Dermis blood vessel endothelial cell (primary cell): ENCODE results near the gene SEBOX. TPM values are rescaled to one million over a fixed set of nuclear protein-coding genes. Genes with fewer than 3 reads are reported as not detected.
A peak's percentile ranks its signal among the peaks of the same experiment; 100 is the strongest.
"Not testable (repeated sequence)": the region's sequence is repeated elsewhere in the genome, so short reads cannot be mapped to it uniquely, and the experiment has no call there.

ENCODE experiments used
- DNase-seq: peaks from one replicate; pipeline ENCODE4 v3.0.0; 2010
- total RNA-seq: library from RNA; depleted of rRNA; stranded (reverse); fragments of >200 nt; gene quantifications from 2 replicates; pipeline ENCODE4 v1.2.3, GENCODE V29; 2014

SEBOX gene
- total RNA-seq, 1 donor from 2014 or later = not detected

DNA sequence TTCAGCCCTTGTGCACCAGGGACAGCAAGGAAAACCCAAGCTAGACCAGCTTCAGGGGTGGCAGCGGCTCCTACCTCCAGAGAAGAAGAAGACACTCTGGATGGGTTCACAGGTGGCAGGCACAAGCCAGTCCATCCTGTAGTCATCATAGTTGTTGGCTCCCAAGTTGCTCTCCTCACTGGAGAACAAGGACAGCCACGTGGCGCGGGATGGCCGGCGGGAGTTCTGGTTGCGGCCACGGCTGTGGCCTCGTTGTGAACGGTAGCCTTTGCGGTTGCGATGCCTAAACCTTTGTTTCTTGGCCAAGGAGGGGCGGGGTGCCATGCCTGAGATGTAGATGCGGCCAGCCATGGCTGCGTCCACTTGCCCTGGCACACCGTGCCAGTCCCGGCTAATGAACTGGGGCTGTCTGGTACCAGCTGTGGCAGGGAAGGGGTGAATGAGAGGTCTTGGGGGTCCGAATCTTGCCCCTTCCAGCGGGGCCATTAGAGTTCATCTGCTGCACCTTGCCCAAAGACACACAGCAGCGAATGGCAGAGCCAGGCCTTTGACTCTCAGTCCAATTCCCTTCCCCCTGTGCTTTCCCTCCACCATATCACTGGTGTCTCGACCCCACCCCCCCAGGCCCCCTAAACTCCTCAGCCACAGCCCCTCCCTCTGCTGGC is 2.8 kb upstream of the SEBOX start:
- no peak for DNase-seq

DNA sequence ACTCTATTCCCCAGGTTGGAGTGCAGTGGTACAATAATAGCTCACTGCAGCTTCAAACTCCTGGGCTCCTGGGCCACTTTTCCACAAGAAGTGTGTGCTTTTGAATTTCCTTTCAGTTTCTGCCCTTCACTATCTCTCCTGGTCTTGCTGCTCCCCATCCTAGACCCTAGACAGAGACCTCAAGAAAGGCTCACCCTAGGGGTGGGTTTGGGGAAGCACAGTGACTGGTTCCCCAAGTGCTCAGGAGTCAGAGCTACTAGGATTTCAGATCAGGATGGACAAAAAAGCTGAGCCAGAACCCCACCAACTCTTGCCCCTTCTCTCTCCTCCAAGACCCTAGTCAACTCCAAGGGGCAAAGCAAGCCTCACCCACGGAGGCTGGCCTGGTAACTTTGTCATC is 1.6 kb upstream of the SEBOX start:
- no peak for DNase-seq

- no peak for DNase-seq
Measured at GRCh38 chr17:28365487-28365886, 488 bp upstream of the SEBOX start.

DNA sequence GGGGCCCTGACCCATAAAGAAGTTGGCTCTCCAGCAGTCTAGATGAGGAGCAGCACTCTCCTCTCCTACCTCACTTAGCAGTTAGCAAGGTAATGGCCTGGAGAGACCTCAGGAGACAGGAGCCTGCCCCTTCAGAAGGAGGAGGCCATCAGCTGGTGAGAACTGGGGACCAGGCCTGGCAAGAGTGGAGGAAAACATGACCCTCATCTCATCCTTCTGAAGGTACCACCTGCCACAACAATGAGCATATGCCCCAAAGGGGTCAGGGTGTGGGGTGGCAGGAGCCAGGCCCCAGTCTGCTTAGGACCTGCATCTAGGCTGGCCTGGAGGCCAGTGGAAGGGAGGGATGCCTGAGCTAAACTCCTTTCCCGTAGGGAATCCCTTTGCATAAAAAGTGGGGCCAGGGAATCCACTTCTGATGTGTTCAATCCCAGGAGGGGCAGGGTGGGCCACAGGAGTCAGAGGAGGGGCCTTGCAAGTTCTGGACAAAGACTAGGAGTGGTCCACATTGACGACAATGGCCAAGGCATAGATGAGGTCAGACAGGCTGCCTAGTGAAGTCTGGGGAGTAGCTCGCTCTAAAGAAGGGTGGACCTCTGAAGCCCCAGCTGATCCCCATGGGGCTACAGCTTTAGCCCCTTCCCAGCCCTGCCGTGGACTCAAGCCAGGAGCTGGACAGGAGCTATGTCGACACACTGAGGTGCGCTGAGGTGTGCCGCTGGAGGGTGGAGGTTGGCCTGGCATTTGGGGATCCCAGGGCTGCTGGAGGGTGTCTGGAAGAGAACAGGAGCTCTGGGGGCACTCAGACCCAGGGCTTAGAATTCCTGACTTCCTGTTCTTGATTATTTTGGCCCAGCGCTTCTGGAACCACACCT is 986 bp downstream of the SEBOX start:
- no peak for DNase-seq

- DNase-seq = no peak
Measured at GRCh38 chr17:28363186-28363585, 1.8 kb downstream of the SEBOX start.

- no peak for DNase-seq
Measured at GRCh38 chr17:28357901-28358197, 7.2 kb downstream of the SEBOX start.

- DNase-seq = peak; percentile 96
Measured at GRCh38 chr17:28357061-28357900, 7.7 kb downstream of the SEBOX start, which contains the start of gene POLDIP2. Gene POLDIP2 (minus strand): TSS chr17:28357527. CDS start chr17:28357448, 79 bp downstream.

DNA sequence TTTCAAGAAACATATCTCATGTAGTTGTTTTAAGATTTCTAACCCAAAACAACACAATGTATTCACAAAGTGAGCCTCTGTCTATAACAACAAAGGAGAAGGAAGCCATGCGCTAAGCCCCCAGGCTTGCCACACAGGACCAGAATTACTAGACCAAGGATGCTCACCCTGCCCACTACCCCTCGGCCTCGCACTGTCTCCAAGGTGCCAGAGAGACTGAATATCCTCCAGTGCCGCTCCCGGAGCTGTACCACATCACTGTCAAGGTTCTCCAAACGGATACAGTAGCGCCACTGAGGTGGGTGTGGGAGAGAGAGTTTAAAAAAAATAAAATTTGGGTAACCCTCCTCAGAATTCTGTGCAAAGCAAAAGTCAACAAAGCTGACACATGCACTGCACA is 14.7 kb downstream of the SEBOX start:
- no peak for DNase-seq

DNA sequence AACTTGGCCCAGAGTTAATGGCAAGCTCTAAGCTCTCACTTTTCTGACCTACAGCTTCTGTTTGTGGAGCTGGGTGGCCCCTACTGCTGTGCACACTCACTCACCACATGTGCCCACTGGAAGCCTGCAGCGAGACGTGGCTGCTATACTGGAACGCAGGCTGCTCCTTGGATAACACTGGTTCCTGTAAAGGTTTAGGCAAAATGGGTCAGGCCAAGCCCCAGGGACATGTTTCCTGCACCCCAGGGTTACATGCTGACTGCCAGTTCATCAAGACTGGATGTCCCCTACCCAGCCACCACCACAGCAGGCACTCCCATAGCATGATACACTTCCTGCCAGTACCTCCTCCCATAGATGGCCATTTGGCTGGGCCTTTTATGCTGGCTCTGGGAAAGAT is 16.0 kb downstream of the SEBOX start:
- DNase-seq = no peak

DNA sequence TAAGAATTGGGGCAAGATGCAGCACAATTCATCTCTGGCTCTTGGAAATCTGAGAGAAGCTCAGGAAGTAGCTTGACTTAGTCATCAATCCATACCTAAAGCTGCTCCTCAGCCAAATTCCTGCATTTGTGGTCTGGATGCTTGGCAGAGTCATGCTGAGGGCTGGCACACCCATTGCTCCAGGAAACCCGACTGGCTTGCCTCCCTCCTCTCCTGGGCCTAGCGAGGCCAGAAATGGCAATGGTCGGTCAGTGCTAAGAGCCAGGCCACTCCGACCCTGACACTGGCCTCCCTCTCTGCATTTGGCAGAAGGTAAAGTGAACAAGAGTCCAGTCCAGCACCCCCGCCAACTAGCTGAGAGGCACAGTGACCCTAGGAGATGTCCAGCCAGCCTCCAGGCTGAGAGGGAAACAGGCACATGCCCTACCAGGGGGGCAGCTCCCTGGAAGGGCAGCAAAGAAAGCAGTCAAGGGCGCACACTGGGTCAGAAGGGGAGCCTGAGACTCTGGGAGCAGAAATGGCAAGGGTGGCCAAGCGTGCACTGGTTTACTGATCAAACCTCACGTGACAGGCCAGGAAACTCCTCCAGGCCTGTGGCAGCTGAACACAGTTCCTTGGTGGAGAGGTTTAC is 17.6 kb downstream of the SEBOX start:
- peak; percentile 80 for DNase-seq

- peak; percentile 90 for DNase-seq
Measured at GRCh38 chr17:28346746-28347246, 18.2 kb downstream of the SEBOX start.

DNA sequence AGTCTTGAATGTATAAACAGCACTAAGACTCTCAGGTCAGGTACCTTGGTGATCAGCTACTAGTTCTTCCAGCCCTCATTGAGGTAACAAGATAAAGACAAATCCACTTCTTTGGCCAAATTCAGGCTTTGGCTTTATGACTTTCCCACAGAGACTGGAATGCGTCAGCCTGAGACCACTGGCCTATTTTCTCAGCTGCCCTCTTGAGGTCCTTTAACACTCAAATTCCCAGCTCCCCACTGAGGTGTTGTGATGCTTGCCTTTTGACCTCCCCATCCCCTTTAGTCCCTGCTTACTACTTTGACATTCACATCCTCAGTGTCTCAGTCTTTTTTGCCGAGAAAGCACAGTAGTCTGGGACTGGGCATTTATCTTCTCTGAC is 18.8 kb downstream of the SEBOX start:
- no peak for DNase-seq

DNA sequence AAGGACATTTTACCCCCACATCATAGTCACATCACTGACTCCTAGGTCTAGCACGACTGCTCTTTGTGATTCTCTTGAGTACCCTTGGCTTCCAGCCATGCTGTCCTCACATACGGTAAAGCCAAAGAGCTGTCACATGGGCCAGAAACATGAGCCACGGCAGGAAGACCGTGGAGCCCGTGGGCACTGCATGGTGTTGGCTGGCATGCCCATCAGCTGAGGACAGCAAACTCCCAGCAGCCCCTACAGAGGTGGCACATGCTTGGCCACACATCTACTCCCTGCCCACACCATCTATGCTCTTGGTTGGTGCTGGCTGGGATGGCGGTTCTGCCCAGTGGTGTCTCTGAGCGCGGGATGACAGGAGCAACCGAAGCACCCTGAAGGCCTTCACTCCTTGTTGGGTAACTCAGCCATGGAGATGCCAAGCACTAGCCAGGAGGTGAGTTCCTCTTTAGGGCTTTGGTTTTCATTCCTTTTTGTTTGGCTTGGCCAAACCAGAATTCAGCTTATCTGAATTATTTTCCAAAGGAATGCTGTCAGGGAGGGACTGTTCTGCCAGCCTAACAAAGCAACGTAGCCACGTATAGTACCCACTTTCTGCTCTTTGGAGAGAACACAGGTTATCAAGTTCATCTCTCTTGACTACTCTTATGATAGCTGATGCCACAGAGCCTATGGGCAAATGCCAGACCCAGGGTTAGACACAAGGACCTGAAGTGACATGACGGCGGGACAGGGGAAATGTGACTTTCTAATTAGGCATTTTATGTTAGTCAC is 19.4 kb downstream of the SEBOX start:
- peak; percentile 40 for DNase-seq

DNA sequence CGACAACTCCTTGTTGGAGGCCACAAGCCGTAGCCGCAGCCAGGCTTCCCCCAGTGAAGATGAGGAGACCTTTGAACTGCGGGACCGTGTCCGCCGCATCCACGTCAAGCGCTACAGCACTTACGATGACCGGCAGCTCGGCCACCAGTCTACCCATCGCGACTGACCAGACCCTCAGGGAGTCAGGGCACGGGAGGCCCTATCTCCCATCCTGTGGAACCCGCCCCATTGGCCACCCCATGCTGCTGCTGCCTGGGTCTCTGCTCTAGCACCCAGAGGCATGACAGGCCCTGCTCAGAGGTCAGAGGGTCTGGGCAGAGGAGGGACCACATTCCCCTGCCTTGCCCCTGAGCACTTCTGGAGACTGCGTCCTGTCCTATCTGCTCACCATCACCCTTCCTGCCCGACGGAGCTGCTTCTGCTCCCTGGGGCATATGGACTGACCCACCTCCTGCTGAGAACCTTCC is 20.5 kb downstream of the SEBOX start:
- no peak for DNase-seq

- DNase-seq = no peak
Measured at GRCh38 chr17:28344011-28344410, 21.0 kb downstream of the SEBOX start.

GRCh38 chr17:28343491-28343932 is 21.5 kb downstream of the SEBOX start:
- no peak for DNase-seq

- DNase-seq = no peak
Measured at GRCh38 chr17:28342313-28342712, 22.7 kb downstream of the SEBOX start.

DNA sequence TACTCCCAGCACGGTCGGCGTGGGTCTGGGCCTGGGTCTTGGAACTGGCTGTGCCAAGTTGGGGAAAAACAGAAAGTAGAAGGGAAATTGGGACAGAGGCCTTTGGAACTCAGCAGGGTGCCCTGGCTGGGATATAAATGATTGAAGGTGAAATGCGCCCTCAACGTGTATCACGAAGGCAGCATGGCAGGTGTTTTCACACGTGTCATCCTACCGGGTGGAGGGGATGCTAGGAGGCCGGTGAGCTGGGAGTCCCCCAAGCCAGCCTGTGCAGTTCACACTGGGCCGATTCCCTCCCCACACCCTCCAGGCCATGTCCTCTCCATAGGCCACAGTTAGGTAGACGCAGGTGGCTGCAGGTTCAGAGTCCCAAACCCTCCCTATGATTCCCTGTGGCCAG is 23.5 kb downstream of the SEBOX start:
- DNase-seq = no peak

DNA sequence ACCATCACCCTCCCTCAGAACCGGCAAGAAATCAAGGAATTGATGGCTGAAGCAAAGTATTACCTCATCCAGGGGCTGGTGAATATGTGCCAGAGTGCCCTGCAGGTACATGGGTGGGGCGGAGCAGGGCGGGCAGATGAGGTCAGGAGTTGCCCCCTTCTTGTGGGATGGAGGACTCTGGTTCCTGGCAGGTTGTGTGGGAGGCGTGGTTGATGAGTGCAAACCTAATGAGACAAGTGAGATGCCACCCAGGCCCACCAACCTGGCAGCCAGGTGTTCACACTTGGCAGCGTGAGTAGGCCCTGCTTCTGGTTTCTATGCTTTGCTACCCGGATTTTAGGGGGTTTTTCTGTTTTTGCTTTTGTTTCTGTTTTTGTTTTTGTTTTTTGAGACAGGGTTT is 24.6 kb downstream of the SEBOX start:
- no peak for DNase-seq

DNA sequence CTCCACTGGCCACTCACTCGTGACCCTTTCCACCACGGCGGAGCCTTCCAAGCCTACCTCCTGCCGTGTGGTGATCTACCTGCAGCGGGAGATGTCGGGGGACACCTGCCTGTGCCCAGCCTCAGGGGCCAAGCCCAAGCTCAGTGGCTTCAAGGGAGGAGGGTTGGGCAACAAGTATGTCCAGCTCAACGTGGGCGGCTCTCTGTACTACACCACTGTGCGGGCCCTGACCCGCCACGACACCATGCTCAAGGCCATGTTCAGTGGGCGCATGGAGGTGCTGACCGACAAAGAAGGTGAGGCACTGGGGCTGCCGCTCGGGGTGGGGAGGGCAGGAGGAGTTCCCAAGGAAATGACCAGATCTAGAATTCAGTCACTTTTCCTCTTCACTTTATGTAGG is 25.6 kb downstream of the SEBOX start:
- DNase-seq = no peak

DNA sequence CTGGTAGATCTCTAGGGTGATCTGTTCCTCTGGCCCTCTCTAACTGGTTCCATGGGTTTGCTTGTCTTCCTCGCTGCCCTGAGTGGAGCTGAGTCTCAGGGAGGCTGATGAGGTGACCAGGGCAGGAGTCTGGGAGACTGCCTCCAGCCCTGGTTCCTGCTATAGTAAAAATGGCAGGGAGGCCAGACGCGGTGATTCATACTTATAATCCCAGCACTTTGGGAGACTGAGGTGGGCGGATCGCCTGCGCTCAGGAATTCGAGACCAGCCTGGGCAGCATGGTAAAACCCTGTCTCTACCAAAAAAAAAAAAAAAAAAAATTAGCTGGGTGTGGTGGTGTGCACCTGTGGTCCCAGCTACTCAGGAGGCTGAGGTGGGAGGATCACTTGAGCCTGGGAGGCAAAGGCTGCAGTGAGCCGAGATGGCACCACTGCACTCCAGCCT is 26.2 kb downstream of the SEBOX start:
- not testable (repeated sequence) for DNase-seq
